Endothelial cell of umbilical vein (primary cell): ENCODE measurements around the gene CCDC116.

Experiments used
- JUN ChIP-seq: IDR thresholded peaks from 2 replicates; pipeline ENCODE4 v1.6.1; 2011; ENCODE audit warnings: borderline replicate concordance, low read depth; ENCODE audit not compliant: insufficient read length, insufficient read depth
- MAX ChIP-seq: IDR thresholded peaks from 2 replicates; pipeline ENCODE4 v1.6.1; 2011; ENCODE audit not compliant: insufficient read depth, insufficient read length
- POLR2A ChIP-seq: IDR thresholded peaks from 2 replicates; pipeline ENCODE4 v1.6.1; 2012; ENCODE audit warnings: low read depth, mild to moderate bottlenecking, control low read depth, low read length
- POLR2AphosphoS5 ChIP-seq: IDR thresholded peaks from 2 replicates; pipeline ENCODE4 v1.6.1; 2012; ENCODE audit warnings: low read depth, mild to moderate bottlenecking, control low read depth, low read length, moderate library complexity; ENCODE audit not compliant: insufficient read depth
- TF ChIP-seq, protein P1 (sequence below), 2 donors: IDR thresholded peaks; 1 replicate in 1 of 2; 2 replicates in 1 of 2; pipeline ENCODE4 v1.5.1; 2011; ENCODE audit warnings: low read length in 2 of 2, mild to moderate bottlenecking in 2 of 2, moderate library complexity in 2 of 2, control low read depth in 1 of 2, inconsistent platforms in 1 of 2, low read depth in 1 of 2; ENCODE audit not compliant: insufficient read depth in 1 of 2; ENCODE audit errors: extremely low read depth in 1 of 2

DNA sequence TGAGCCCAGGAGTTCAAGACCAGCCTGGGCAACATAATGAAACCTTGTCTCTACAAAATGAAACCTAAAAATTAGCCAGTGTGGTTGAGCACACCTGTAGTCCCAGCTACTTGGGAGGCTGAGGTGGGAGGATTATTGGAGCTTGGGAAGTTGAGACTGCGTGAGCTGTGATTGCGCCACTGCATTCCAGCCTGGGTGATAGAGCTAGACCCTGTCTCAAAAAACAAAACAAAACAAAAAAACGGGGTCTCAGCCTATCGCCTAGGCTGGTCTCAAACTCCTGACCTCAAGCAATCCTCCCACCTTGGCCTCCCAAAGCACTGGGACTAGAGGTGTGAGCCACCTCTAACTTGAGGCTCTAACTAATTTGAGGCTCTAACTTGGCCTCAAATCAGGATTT is 46.8 kb downstream of the CCDC116 start:
- TF ChIP-seq, protein P1, sequence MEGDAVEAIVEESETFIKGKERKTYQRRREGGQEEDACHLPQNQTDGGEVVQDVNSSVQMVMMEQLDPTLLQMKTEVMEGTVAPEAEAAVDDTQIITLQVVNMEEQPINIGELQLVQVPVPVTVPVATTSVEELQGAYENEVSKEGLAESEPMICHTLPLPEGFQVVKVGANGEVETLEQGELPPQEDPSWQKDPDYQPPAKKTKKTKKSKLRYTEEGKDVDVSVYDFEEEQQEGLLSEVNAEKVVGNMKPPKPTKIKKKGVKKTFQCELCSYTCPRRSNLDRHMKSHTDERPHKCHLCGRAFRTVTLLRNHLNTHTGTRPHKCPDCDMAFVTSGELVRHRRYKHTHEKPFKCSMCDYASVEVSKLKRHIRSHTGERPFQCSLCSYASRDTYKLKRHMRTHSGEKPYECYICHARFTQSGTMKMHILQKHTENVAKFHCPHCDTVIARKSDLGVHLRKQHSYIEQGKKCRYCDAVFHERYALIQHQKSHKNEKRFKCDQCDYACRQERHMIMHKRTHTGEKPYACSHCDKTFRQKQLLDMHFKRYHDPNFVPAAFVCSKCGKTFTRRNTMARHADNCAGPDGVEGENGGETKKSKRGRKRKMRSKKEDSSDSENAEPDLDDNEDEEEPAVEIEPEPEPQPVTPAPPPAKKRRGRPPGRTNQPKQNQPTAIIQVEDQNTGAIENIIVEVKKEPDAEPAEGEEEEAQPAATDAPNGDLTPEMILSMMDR (IDR thresholded peaks at IDR 0.05; ENCODE audit: extremely low read depth in 1 of 2, insufficient read depth in 1 of 2, low read depth in 1 of 2, low read length in 2 of 2) = no peak
- TF ChIP-seq MAX (no peak), JUN (no peak), POLR2A (no peak), POLR2AphosphoS5 (no peak)
